ENCODE measurements around the gene KLF14.

- no peak for TF ChIP-seq BCL3 (IDR thresholded peaks at IDR 0.05)
- TF ChIP-seq CTCF (IDR thresholded peaks at IDR 0.05) = no peak
- no peak for TF ChIP-seq KDM5A (IDR thresholded peaks at IDR 0.05)
- TF ChIP-seq CBX2 (IDR thresholded peaks at IDR 0.05; ENCODE audit: borderline replicate concordance, low read depth) = no peak
- no peak for TF ChIP-seq RFX5 (IDR thresholded peaks at IDR 0.05)
- TF ChIP-seq POLR2A (IDR thresholded peaks at IDR 0.05; ENCODE audit: low read length) = no peak
- no peak for TF ChIP-seq JUNB (IDR thresholded peaks at IDR 0.05)
- TF ChIP-seq EP300 (IDR thresholded peaks at IDR 0.05) = no peak
- no peak for TF ChIP-seq KDM1A (IDR thresholded peaks at IDR 0.05; ENCODE audit: low read depth)
- no peak for TF ChIP-seq SREBF2 (IDR thresholded peaks at IDR 0.05)
- TF ChIP-seq NFE2L2 (conservative IDR thresholded peaks at IDR 0.05; ENCODE audit: low read length) = no peak
- no peak for TF ChIP-seq NR3C1 (IDR thresholded peaks at IDR 0.05)
Measured at GRCh38 chr7:130689683-130690082, 44.3 kb downstream of the KLF14 start.

Data from A549 (cell line).